Endothelial cell (in vitro differentiated cells): Measurements from ENCODE around the gene MYLK2. TPM values are rescaled to one million over a fixed set of nuclear protein-coding genes. Genes with fewer than 3 reads are reported as not detected.

ENCODE experiments used
- DNase-seq: peaks from one replicate; pipeline ENCODE4 v3.0.0; 2021; ENCODE audit warnings: low spot score
- H3K27ac Mint-ChIP-seq: one replicate; pipeline ENCODE4 v1.8.0; 2021; ENCODE audit warnings: mixed read lengths, inconsistent platforms; ENCODE audit not compliant: unreplicated experiment
- H3K27me3 Mint-ChIP-seq: one replicate; pipeline ENCODE4 v1.8.0; 2021; ENCODE audit warnings: mild to moderate bottlenecking, moderate library complexity, mixed read lengths, inconsistent platforms; ENCODE audit not compliant: unreplicated experiment
- H3K36me3 Mint-ChIP-seq: one replicate; pipeline ENCODE4 v1.8.0; 2021; ENCODE audit warnings: mild to moderate bottlenecking, low read depth, mixed read lengths, inconsistent platforms; ENCODE audit not compliant: unreplicated experiment
- H3K4me1 Mint-ChIP-seq: one replicate; pipeline ENCODE4 v1.8.0; 2021; ENCODE audit warnings: mild to moderate bottlenecking, mixed read lengths, inconsistent platforms; ENCODE audit not compliant: unreplicated experiment
- H3K4me3 Mint-ChIP-seq: one replicate; pipeline ENCODE4 v1.8.0; 2021; ENCODE audit warnings: mild to moderate bottlenecking, mixed read lengths, inconsistent platforms; ENCODE audit not compliant: unreplicated experiment
- H3K9me3 Mint-ChIP-seq: one replicate; pipeline ENCODE4 v1.8.0; 2021; ENCODE audit warnings: mixed read lengths, inconsistent platforms; ENCODE audit not compliant: unreplicated experiment
- total RNA-seq: library from RNA; stranded (reverse); fragmentation: NEBNext Ultra II Directional; extraction: Animal tissue kit (Norgen Biotek cat#: 25700); gene quantifications from one replicate; pipeline ENCODE4 v1.2.1, GENCODE V29; 2021; ENCODE audit not compliant: unreplicated experiment
- TF ChIP-seq, protein P1 (sequence below): fragments of 200-600 bp; sonication (generic); IDR thresholded peaks from one replicate; pipeline ENCODE4 v1.5.0; 2021; ENCODE audit warnings: antibody characterized with exemption; ENCODE audit not compliant: unreplicated experiment

Gene MYLK2
- total RNA-seq, 1 donor from 2014 or later, result 1.7 TPM

DNA sequence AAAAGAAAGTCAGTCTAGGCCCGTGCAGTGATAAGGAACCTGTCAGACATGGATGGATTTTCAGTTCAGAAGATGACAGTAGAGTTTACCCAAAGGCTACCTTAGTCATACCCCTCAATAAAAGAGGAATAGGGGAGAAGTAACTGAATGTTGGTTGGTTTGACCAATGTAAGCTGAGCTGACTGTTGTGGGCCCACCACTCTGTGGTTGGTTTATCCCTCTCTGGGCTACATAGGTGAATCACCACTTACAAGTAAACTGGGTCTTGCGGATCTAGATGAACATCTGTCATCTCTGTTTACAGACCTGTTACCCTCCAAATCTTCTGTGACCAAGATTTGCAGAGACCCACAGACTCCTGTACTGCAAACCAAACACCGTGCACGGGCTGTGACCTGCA lies 37.2 kb upstream of the MYLK2 start:
- DNase-seq, result no peak
- H3K36me3 Mint-ChIP-seq, result peaks cover 9% of the 10 kb centered on the region

DNA sequence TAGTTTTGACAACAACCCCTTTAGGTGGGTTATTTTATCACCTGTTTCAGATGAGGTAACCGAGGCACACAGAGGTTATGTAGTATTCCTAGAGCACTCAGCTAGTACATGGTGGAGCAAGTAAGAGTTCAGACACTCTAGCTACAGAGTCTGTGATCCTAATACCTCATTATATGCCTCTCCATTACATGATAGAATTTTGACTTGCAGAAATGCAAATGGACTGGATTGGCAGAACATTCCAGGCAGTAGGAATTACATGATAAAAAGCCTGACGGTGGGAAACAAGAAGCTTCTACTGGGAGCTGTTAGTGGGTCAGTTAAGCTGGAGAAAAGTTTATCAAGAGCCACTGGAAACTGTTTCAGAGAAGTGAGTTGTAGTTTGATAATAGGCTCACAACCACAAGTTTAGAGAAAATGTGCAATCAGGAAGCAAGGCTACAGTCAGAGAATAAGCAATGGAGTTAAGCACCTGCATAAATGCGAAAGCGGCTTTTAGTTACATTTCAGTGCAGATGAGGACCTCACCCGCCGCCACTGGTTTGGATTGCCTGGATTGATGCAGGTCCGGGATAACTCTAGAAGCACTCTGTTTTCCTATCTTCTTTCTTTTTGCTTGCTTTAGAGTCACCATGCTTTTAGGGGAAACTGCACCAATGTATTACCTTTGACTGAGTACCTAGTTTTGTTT lies 34.7 kb upstream of the MYLK2 start:
- no peak for DNase-seq
- Mint-ChIP-seq H3K27me3 (no peaks in the 10 kb centered on the region), H3K27ac (no peak overlapping the region), H3K36me3 (no peaks in the 10 kb centered on the region), H3K4me3 (no peak overlapping the region), H3K4me1 (peaks cover 6% of the 10 kb centered on the region), H3K9me3 (no peaks in the 10 kb centered on the region)
- TF ChIP-seq, protein P1, sequence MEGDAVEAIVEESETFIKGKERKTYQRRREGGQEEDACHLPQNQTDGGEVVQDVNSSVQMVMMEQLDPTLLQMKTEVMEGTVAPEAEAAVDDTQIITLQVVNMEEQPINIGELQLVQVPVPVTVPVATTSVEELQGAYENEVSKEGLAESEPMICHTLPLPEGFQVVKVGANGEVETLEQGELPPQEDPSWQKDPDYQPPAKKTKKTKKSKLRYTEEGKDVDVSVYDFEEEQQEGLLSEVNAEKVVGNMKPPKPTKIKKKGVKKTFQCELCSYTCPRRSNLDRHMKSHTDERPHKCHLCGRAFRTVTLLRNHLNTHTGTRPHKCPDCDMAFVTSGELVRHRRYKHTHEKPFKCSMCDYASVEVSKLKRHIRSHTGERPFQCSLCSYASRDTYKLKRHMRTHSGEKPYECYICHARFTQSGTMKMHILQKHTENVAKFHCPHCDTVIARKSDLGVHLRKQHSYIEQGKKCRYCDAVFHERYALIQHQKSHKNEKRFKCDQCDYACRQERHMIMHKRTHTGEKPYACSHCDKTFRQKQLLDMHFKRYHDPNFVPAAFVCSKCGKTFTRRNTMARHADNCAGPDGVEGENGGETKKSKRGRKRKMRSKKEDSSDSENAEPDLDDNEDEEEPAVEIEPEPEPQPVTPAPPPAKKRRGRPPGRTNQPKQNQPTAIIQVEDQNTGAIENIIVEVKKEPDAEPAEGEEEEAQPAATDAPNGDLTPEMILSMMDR, result no peak

More for the DNA sequence above, 37.2 kb upstream of the MYLK2 start:
- Mint-ChIP-seq H3K27ac (no peak overlapping the region), H3K9me3 (no peaks in the 10 kb centered on the region), H3K27me3 (no peaks in the 10 kb centered on the region), H3K4me3 (no peak overlapping the region), H3K4me1 (peaks cover 6% of the 10 kb centered on the region)
- TF ChIP-seq, protein P1, result no peak

DNA sequence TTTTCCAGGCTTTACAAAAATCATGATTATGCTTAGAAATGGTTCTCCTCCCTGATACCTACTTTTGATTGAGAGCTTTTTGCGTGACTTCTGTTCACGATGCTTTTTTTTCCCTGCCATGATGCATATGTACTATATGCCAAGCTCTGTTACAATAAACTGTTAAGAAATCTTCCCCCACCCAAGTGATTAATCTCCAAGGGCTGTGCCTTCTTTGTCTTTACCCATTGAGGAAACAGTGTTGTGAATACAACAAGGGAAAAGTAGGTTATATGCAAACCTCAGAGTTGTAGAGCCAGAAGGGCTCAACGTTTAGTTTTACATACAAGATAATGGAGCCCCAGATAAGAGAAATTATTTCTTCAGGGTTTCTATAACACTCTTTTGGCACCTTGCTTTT lies 34.1 kb upstream of the MYLK2 start:
- DNase-seq, result no peak
- Mint-ChIP-seq H3K9me3 (no peaks in the 10 kb centered on the region), H3K4me3 (no peak overlapping the region), H3K27ac (no peak overlapping the region), H3K4me1 (peaks cover 6% of the 10 kb centered on the region), H3K36me3 (no peaks in the 10 kb centered on the region), H3K27me3 (no peaks in the 10 kb centered on the region)
- TF ChIP-seq, protein P1, result no peak

DNA sequence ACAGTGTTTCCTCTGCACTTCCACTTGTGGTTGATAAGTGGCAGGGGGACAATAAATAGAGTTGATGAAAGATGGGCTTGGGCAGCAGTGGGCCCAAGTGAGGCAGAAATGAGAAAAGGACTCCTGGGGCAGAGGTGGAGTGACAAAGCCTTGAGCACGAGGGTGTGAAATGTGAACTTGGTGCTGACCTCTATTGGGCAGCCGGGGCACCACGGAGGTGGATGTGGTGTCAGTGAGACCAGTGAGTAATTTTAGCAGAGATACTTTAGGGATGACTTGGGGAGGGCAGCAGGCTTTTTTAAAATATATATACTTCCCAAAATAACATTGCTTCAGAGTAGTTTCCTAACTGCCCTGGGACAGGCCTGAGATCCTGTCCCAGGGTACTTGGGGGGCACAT lies 30.6 kb upstream of the MYLK2 start:
- Mint-ChIP-seq H3K4me3 (no peak overlapping the region), H3K36me3 (no peaks in the 10 kb centered on the region)

DNA sequence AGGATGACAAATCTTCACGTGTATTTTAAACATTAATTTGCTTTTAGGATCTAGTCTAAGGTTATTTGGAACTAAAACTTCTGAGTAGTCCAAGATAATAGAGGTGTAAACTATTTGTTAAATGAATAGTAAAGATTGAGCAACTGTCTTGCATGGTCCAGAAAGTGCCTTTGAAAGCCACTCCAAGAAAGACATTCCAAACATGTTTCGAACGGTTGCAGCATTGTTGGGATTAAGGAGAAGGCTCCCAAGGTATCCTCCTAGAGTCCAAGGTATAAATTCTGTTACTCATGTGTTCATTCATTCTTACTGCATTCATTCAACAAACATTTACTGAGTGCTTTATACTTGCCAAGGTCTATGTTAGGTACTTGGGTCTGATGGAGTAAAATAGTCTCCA lies 28.8 kb upstream of the MYLK2 start:
- TF ChIP-seq, protein P1, result no peak
- no peak overlapping the region for H3K27ac Mint-ChIP-seq

More for the DNA sequence above, 30.6 kb upstream of the MYLK2 start:
- DNase-seq, result no peak
- H3K27ac Mint-ChIP-seq, result no peak overlapping the region
- H3K27me3 Mint-ChIP-seq, result no peaks in the 10 kb centered on the region
- H3K4me1 Mint-ChIP-seq, result no peaks in the 10 kb centered on the region
- TF ChIP-seq, protein P1, result no peak
- H3K9me3 Mint-ChIP-seq, result no peaks in the 10 kb centered on the region

More for the DNA sequence above, 28.8 kb upstream of the MYLK2 start:
- DNase-seq, result no peak
- Mint-ChIP-seq H3K27me3 (no peaks in the 10 kb centered on the region), H3K4me3 (no peak overlapping the region), H3K36me3 (peaks cover 6% of the 10 kb centered on the region), H3K4me1 (no peaks in the 10 kb centered on the region), H3K9me3 (no peaks in the 10 kb centered on the region)
